ENCODE results near the gene GHR.

Gene GHR

GRCh38 chr5:42593591-42593990, 170.4 kb downstream of the GHR start:
- Histone ChIP-seq H3K9ac (ENCODE audit: low read depth, low read length, poor library complexity, severe bottlenecking) (no peak overlapping the region), H3K4me2 (ENCODE audit: low read depth, low read length, poor library complexity, severe bottlenecking) (no peak overlapping the region), H2AFZ (ENCODE audit: low read length) (no peak overlapping the region), H3K79me2 (ENCODE audit: insufficient read depth, low read length) (no peaks in the 10 kb centered on the region), H3K36me3 (ENCODE audit: insufficient read depth, low read length) (no peaks in the 10 kb centered on the region), H3K9me3 (ENCODE audit: insufficient read depth, low read depth, low read length) (no peaks in the 10 kb centered on the region), H3K4me1 (ENCODE audit: insufficient read depth, low read length, poor library complexity, severe bottlenecking) (peaks cover 16% of the 10 kb centered on the region), H3K4me3 (ENCODE audit: low read length, poor library complexity, severe bottlenecking) (no peak overlapping the region), H3K27me3 (ENCODE audit: insufficient read depth, low read length, poor library complexity, severe bottlenecking) (no peaks in the 10 kb centered on the region), H3K9me2 (replicated peaks; ENCODE audit: low read depth, low read length) (no peaks in the 10 kb centered on the region), H4K20me1 (ENCODE audit: insufficient read depth, low read length, poor library complexity, severe bottlenecking) (no peaks in the 10 kb centered on the region), H3F3A (ENCODE audit: low read depth) (no peaks in the 10 kb centered on the region)
- TF ChIP-seq EZH2phosphoT487 (IDR thresholded peaks at IDR 0.05; ENCODE audit: borderline replicate concordance) (no peak), CTCF (conservative IDR thresholded peaks at IDR 0.05; ENCODE audit: low read length) (no peak)

DNA sequence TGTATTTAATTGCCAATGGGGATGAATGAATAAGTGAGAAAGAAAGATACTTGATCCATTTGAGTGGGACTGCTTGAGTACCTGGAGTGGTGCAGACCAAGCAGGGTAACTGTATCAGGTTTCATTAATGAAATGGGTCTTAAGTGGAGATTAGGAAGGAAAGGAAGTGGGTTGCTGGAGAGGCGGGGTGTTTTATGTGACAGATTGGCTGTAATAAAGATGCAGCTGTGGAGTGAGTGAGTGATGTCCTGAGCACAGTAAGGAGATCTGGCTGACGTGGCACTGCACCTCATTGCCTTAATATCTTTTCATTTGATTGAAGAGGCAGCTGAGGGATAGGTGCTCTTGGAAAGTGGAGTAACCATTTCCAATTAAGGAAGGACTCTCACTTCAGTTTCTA, 172.4 kb downstream of the GHR start:
- Histone ChIP-seq H3K4me2 (ENCODE audit: low read depth, low read length, poor library complexity, severe bottlenecking) (no peak overlapping the region), H3K79me2 (ENCODE audit: insufficient read depth, low read length) (no peaks in the 10 kb centered on the region), H3K27me3 (ENCODE audit: insufficient read depth, low read length, poor library complexity, severe bottlenecking) (no peaks in the 10 kb centered on the region), H3F3A (ENCODE audit: low read depth) (no peaks in the 10 kb centered on the region), H3K9ac (ENCODE audit: low read depth, low read length, poor library complexity, severe bottlenecking) (no peak overlapping the region), H4K20me1 (ENCODE audit: insufficient read depth, low read length, poor library complexity, severe bottlenecking) (no peaks in the 10 kb centered on the region), H2AFZ (ENCODE audit: low read length) (no peak overlapping the region), H3K4me3 (ENCODE audit: low read length, poor library complexity, severe bottlenecking) (no peak overlapping the region), H3K9me3 (ENCODE audit: insufficient read depth, low read depth, low read length) (no peaks in the 10 kb centered on the region), H3K4me1 (ENCODE audit: insufficient read depth, low read length, poor library complexity, severe bottlenecking) (peaks cover 11% of the 10 kb centered on the region), H3K9me2 (replicated peaks; ENCODE audit: low read depth, low read length) (no peaks in the 10 kb centered on the region), H3K36me3 (ENCODE audit: insufficient read depth, low read length) (no peaks in the 10 kb centered on the region)
- TF ChIP-seq EZH2phosphoT487 (IDR thresholded peaks at IDR 0.05; ENCODE audit: borderline replicate concordance), result no peak
- TF ChIP-seq CTCF (conservative IDR thresholded peaks at IDR 0.05; ENCODE audit: low read length), result no peak

DNA sequence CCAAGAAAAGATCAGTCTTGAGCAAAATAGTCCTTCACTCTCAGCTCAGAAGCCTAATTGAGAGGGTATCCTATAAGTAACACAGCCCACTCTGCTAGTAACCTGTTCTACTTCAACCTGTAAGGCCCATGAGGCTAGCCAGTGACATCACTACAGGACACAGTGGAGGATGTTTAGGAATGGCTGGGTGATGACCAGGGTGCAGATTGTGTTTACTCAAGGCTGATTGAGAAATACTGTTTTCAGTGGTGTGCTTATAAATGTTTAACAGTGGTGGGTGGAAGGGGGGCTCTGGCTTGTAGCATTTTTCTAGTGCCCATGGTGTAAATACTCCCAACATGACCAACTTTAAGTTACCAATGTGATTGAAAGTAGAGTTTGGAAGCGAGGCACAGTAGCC, 173.6 kb downstream of the GHR start:
- no peak overlapping the region for H3K9ac ChIP-seq (ENCODE audit: low read depth, low read length, poor library complexity, severe bottlenecking)
- no peaks in the 10 kb centered on the region for H3K79me2 ChIP-seq (ENCODE audit: insufficient read depth, low read length)
- TF ChIP-seq EZH2phosphoT487 (IDR thresholded peaks at IDR 0.05; ENCODE audit: borderline replicate concordance), result no peak
- TF ChIP-seq CTCF (conservative IDR thresholded peaks at IDR 0.05; ENCODE audit: low read length), result no peak
- no peak overlapping the region for H3K4me3 ChIP-seq (ENCODE audit: low read length, poor library complexity, severe bottlenecking)
- no peak overlapping the region for H3K4me2 ChIP-seq (ENCODE audit: low read depth, low read length, poor library complexity, severe bottlenecking)
- no peak overlapping the region for H2AFZ ChIP-seq (ENCODE audit: low read length)
- peaks cover under 1% of the 10 kb centered on the region for H3K4me1 ChIP-seq (ENCODE audit: insufficient read depth, low read length, poor library complexity, severe bottlenecking)
- no peaks in the 10 kb centered on the region for H4K20me1 ChIP-seq (ENCODE audit: insufficient read depth, low read length, poor library complexity, severe bottlenecking)
- no peaks in the 10 kb centered on the region for H3F3A ChIP-seq (ENCODE audit: low read depth)
- H3K27me3 ChIP-seq (ENCODE audit: insufficient read depth, low read length, poor library complexity, severe bottlenecking), result no peaks in the 10 kb centered on the region
- no peaks in the 10 kb centered on the region for H3K36me3 ChIP-seq (ENCODE audit: insufficient read depth, low read length)
- no peaks in the 10 kb centered on the region for H3K9me3 ChIP-seq (ENCODE audit: insufficient read depth, low read depth, low read length)
- H3K9me2 ChIP-seq (replicated peaks; ENCODE audit: low read depth, low read length), result no peaks in the 10 kb centered on the region

All from Loucy (cell line).